Fibroblast of mammary gland (primary cell): Measurements from ENCODE around the gene SUMO2.

Experiments used
- DNase-seq: peaks from one replicate; pipeline ENCODE4 v3.0.0-alpha.2; 2010; ENCODE audit warnings: low read depth
- H3K4me3 ChIP-seq: 2 replicates; pipeline ENCODE4 v1.5.1; 2011; ENCODE audit warnings: low read depth, mild to moderate bottlenecking, low read length, moderate library complexity; ENCODE audit not compliant: control insufficient read depth
- CTCF ChIP-seq: conservative IDR thresholded peaks from 2 replicates; pipeline ENCODE4 v1.5.1; 2011; ENCODE audit warnings: low read depth, low read length, inconsistent platforms; ENCODE audit not compliant: control insufficient read depth, insufficient read depth

SUMO2 gene

GRCh38 chr17:75155191-75155601 is 27.6 kb downstream of the SUMO2 start:
- no peak for DNase-seq
- no peak overlapping the region for H3K4me3 ChIP-seq
- no peak for TF ChIP-seq CTCF

DNA sequence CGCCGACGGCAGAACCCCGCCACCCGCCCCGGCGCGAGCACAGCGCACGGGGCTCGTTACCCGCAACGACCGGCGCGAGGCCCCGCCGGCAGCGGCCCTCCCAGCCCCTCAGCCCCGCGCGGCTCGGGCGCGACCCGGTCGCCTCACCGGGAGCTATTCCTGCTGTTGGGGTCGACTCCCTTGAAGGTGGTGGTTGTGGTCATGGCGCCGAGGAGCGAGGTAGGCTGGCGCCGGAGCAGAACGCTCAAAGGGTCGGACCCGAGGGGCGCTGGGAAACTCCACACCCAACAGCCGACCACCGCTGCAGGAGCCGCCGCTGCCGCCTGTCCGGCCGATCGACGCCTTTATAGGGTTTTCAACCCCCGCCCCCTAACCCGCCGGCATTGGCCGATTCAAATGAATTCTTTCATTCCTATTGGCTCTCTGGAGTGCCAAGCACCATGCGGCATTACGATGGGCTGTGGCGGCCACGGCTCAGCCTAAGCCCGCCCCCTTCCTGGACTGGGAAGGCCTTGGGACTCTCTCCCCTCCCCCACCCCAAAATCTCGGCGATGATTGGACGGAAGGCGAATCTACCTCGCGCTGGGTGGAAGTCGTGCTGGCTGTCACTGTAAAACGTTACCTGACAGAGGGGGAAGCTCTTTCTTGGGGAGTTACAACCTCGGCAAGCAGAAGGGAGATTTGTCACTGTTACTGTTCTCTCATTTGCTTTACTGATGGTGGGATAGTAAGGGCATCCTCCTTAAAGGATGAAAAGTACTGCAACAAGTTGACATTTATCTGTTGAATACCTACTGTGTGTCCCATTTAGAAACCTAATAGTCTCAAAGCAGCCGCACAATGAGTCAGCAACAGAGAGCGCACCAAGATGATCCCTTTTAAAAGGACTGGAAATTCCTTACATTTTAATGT is 28.3 kb downstream of the SUMO2 start, which contains the start of gene JPT1:
JPT1 (minus strand) TSS at position 318 of the 912 bp plus-strand sequence; CDS start at position 203, 115 bp downstream.
- peak; percentile 98 for DNase-seq
- H3K4me3 ChIP-seq = peak within 1 kb of the TSS; percentile 91
- TF ChIP-seq CTCF = no peak

- no peak for TF ChIP-seq CTCF
- no peak for DNase-seq
- peak overlapping the region; percentile 91 for H3K4me3 ChIP-seq
Measured at GRCh38 chr17:75153780-75154194, 29.0 kb downstream of the SUMO2 start.

DNA sequence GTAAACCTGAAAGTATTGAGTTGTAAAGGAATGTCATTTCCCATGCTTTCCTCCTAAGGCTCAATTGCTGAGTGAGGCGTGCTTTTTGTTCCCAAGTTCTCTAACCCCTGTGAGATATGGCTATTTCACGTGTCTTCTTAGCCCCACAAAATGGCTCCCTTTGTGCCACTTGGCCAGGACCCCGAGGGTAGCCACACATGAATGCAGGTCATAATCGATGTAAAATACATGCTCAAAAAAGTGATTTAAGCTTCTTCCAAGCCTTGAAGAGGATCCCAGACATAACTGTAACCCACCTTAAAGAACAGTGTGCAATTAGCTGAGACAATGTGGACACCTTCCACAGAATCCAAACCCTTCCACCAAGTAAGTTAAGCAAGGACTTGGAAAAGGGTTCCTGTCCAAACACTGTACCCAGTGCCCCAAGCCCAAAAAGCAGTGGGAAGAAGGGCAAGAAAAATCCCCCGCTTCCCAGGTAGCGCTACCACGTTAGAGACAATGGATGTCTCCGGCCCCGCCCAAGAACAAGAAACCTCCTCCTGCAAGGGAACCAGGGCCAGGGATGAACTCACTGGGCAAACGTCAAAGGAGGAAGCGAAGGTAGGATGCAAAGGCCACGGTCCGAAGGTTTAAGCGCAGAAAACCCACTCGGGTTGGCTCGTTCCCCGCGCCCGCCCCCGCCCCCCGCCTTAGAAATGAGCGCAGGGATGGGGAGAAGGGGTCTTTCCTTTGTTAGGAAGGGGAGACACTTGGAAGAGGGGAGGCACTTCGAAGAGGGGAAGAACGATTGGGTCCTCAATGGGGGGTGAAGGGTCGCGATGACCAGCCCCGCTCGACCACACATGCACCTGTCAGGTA is 29.6 kb downstream of the SUMO2 start:
- peak; percentile 37 for DNase-seq
- TF ChIP-seq CTCF = no peak
- H3K4me3 ChIP-seq = peak overlapping the region; percentile 91

DNA sequence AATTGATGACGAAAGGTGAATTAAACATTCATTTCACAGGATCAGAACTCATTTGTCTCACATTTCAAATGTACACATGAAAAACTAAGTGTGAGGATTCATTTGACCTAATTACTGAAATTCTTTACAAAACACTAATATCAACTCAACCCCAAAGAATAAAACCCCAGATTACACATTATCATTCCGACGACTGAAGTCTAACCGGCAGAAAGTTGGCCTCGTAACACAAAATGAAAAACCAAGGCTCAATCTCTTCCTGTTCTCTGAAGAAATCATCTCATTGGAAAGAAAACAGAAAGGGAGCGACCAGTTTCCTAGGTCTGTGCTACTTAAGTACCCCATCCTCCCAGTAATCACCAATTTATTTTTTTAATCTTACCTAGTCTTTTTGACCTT is 30.2 kb downstream of the SUMO2 start:
- TF ChIP-seq CTCF = no peak
- DNase-seq = no peak
- H3K4me3 ChIP-seq = peak overlapping the region; percentile 91

- H3K4me3 ChIP-seq = no peak overlapping the region
- no peak for DNase-seq
- TF ChIP-seq CTCF = no peak
Measured at GRCh38 chr17:75151930-75152329, 30.8 kb downstream of the SUMO2 start.
